H1 (cell line): ENCODE data around the gene DNAH8. TPM values are rescaled to one million over a fixed set of nuclear protein-coding genes. Genes with fewer than 3 reads are reported as not detected.

Experiments used
- CTCF ChIA-PET: fragments of 300-600 bp; sonication (Branson Sonifier 250); formaldehyde crosslinking; loops from one replicate; lab custom pipeline; 2021; ENCODE audit not compliant: partially characterized antibody; lab: Charles Lee
- POLR2A ChIA-PET: fragments of 300-600 bp; sonication (Branson Sonifier 250); formaldehyde crosslinking; loops from one replicate; lab custom pipeline; 2021; ENCODE audit warnings: inconsistent platforms; ENCODE audit not compliant: partially characterized antibody; lab: Charles Lee
- DNase-seq, 2 experiments: peaks; one replicate each; pipeline versions ENCODE4 v3.0.0 to v3.0.0-alpha.2; 2010 to 2022; ENCODE audit warnings: low spot score in 2 of 2, low read depth in 1 of 2, mixed read lengths in 1 of 2
- FAIRE-seq: peaks from 2 replicates; lab custom pipeline; 2011; peaks lifted over from hg19 to GRCh38; lab: Jason Lieb, UNC
- H2AFZ ChIP-seq: 2 replicates; pipeline ENCODE4 v1.8.1; 2012; ENCODE audit warnings: low read length, inconsistent platforms
- H2AK5ac ChIP-seq: 2 replicates; pipeline ENCODE4 v1.6.1; 2013; ENCODE audit warnings: low read depth, low read length
- H2BK120ac ChIP-seq: replicated peaks from 2 replicates; pipeline ENCODE3; 2013; ENCODE audit warnings: low read depth, low read length, inconsistent platforms
- H2BK12ac ChIP-seq: 2 replicates; pipeline ENCODE4 v1.6.1; 2013; ENCODE audit warnings: low read depth, low read length
- H2BK15ac ChIP-seq: 2 replicates; pipeline ENCODE4 v1.6.1; 2013; ENCODE audit warnings: low read length
- H2BK20ac ChIP-seq: 2 replicates; pipeline ENCODE4 v1.6.1; 2013; ENCODE audit warnings: low read length
- H2BK5ac ChIP-seq: 2 replicates; pipeline ENCODE4 v1.6.1; 2013; ENCODE audit warnings: low read depth, low read length
- H3K14ac ChIP-seq: 2 replicates; pipeline ENCODE4 v1.6.1; 2013; ENCODE audit warnings: inconsistent platforms; ENCODE audit not compliant: insufficient read length
- H3K18ac ChIP-seq: 2 replicates; pipeline ENCODE4 v1.6.1; 2013; ENCODE audit warnings: low read length; ENCODE audit errors: extremely low read depth
- H3K23ac ChIP-seq: 2 replicates; pipeline ENCODE4 v1.6.1; 2013; ENCODE audit warnings: inconsistent platforms; ENCODE audit not compliant: insufficient read length
- H3K23me2 ChIP-seq: 2 replicates; pipeline ENCODE4 v1.6.1; 2013; ENCODE audit warnings: low read depth, low read length
- H3K27ac ChIP-seq: 2 replicates; pipeline ENCODE4 v1.6.1; 2011; ENCODE audit warnings: low read depth, low read length, inconsistent platforms
- H3K27me3 ChIP-seq, 4 experiments: replicated peaks in 1 of 4; 1 replicate in 1 of 4; 2 replicates in 3 of 4; pipeline versions ENCODE4 v1.6.1 to v1.8.1; 2011 to 2013; ENCODE audit warnings: low read length in 3 of 4, mild to moderate bottlenecking in 3 of 4, inconsistent platforms in 2 of 4, mixed read lengths in 2 of 4, moderate library complexity in 1 of 4; ENCODE audit not compliant: control insufficient read depth in 3 of 4, insufficient read depth in 3 of 4; ENCODE audit errors: extremely low read depth in 1 of 4
- H3K36me3 ChIP-seq, 4 experiments: 2 replicates each; pipeline versions ENCODE4 v1.6.1 to v1.8.1; 2011 to 2013; ENCODE audit warnings: mild to moderate bottlenecking in 4 of 4, low read length in 3 of 4, moderate library complexity in 2 of 4, control low read depth in 1 of 4, inconsistent platforms in 1 of 4; ENCODE audit not compliant: insufficient read depth in 4 of 4, control insufficient read depth in 2 of 4
- H3K4ac ChIP-seq: replicated peaks from 2 replicates; pipeline ENCODE3; 2013; ENCODE audit warnings: low read length, low read depth, mixed read lengths, inconsistent platforms; ENCODE audit not compliant: insufficient read length
- H3K4me1 ChIP-seq, 4 experiments: replicated peaks in 1 of 4; 1 replicate in 1 of 4; 2 replicates in 3 of 4; pipeline versions ENCODE4 v1.6.1 to v1.8.1; 2011 to 2013; ENCODE audit warnings: low read length in 3 of 4, inconsistent platforms in 2 of 4, mixed read lengths in 1 of 4; ENCODE audit not compliant: insufficient read depth in 4 of 4, control insufficient read depth in 3 of 4
- H3K4me2 ChIP-seq, 2 experiments: 2 replicates each; pipeline versions ENCODE4 v1.6.1 to v1.8.1; 2011 to 2013; ENCODE audit warnings: low read depth in 2 of 2, low read length in 2 of 2, control low read depth in 1 of 2, inconsistent platforms in 1 of 2, mild to moderate bottlenecking in 1 of 2; ENCODE audit not compliant: insufficient read depth in 1 of 2
- H3K4me3 ChIP-seq, 4 experiments: fragments of 200-600, 300-600 bp in 1 of 4; sonication (generic), shearing (Covaris generic), sonication (Bioruptor Twin) in 1 of 4; 2 replicates each; pipeline versions ENCODE4 v1.5.1 to v1.8.1; 2011 to 2016; ENCODE audit warnings: low read length in 4 of 4, low read depth in 3 of 4, control low read depth in 2 of 4, inconsistent platforms in 2 of 4, mild to moderate bottlenecking in 2 of 4, mixed read lengths in 1 of 4, moderate library complexity in 1 of 4; ENCODE audit not compliant: insufficient read depth in 2 of 4; ENCODE audit errors: extremely low read depth in 1 of 4
- H3K56ac ChIP-seq: replicated peaks from 2 replicates; pipeline ENCODE3; 2013; ENCODE audit warnings: low read depth, mild to moderate bottlenecking, mixed read lengths, low read length, inconsistent platforms; ENCODE audit not compliant: insufficient read length
- H3K79me1 ChIP-seq: 2 replicates; pipeline ENCODE4 v1.6.1; 2013; ENCODE audit warnings: low read depth, low read length, control low read depth
- H3K79me2 ChIP-seq, 2 experiments: 2 replicates each; pipeline versions ENCODE4 v1.6.1 to v1.8.1; 2012 to 2013; ENCODE audit warnings: low read length in 2 of 2, mild to moderate bottlenecking in 2 of 2, inconsistent platforms in 1 of 2; ENCODE audit not compliant: insufficient read depth in 2 of 2, control insufficient read depth in 1 of 2
- H3K9ac ChIP-seq, 4 experiments: replicated peaks in 1 of 4; 1 replicate in 1 of 4; 2 replicates in 3 of 4; pipeline versions ENCODE4 v1.6.1 to v1.8.1; 2011 to 2013; ENCODE audit warnings: low read depth in 3 of 4, low read length in 3 of 4, control low read depth in 2 of 4, mild to moderate bottlenecking in 2 of 4, moderate library complexity in 2 of 4, inconsistent platforms in 1 of 4; ENCODE audit errors: extremely low read depth in 1 of 4
- H3K9me3 ChIP-seq, 2 experiments: 2 replicates each; pipeline versions ENCODE4 v1.6.1 to v1.8.1; 2012 to 2013; ENCODE audit warnings: mild to moderate bottlenecking in 2 of 2, moderate library complexity in 2 of 2, control low read depth in 1 of 2, inconsistent platforms in 1 of 2, low read depth in 1 of 2, low read length in 1 of 2, mixed read lengths in 1 of 2; ENCODE audit not compliant: insufficient read depth in 2 of 2
- H4K20me1 ChIP-seq, 2 experiments: replicated peaks in 1 of 2; 2 replicates each; pipeline versions ENCODE3 to v1.8.1; 2011 to 2013; ENCODE audit warnings: inconsistent platforms in 2 of 2, low read length in 2 of 2, mild to moderate bottlenecking in 1 of 2; ENCODE audit not compliant: insufficient read depth in 2 of 2, control insufficient read depth in 1 of 2
- H4K5ac ChIP-seq: 2 replicates; pipeline ENCODE4 v1.6.1; 2013; ENCODE audit warnings: low read length, low read depth, mixed read lengths, inconsistent platforms; ENCODE audit not compliant: insufficient read length
- H4K8ac ChIP-seq: 2 replicates; pipeline ENCODE4 v1.8.0; 2013; ENCODE audit warnings: mild to moderate bottlenecking, moderate library complexity, low read length, inconsistent platforms; ENCODE audit not compliant: insufficient read depth; ENCODE audit errors: extremely low read depth
- H4K91ac ChIP-seq: replicated peaks from 2 replicates; pipeline ENCODE3; 2013; ENCODE audit warnings: low read length, mixed read lengths, inconsistent platforms; ENCODE audit not compliant: insufficient read length
- BRCA1 ChIP-seq: IDR thresholded peaks from 2 replicates; pipeline ENCODE4 v1.6.1; 2012; ENCODE audit warnings: low read depth, low read length, improper control_type of control experiment
- EP300 ChIP-seq, 2 experiments: IDR thresholded peaks; 1 replicate in 1 of 2; 2 replicates in 1 of 2; pipeline ENCODE4 v1.6.1; 2011 to 2012; ENCODE audit warnings: low read depth in 2 of 2, low read length in 2 of 2, mild to moderate bottlenecking in 2 of 2, borderline replicate concordance in 1 of 2, inconsistent platforms in 1 of 2, moderate library complexity in 1 of 2
- EZH2 ChIP-seq: fragments of 200-600 bp; sonication (generic); IDR thresholded peaks from 2 replicates; pipeline ENCODE4 v1.7.1; 2012; ENCODE audit warnings: low read depth, mild to moderate bottlenecking, moderate library complexity, low read length, inconsistent platforms; ENCODE audit not compliant: severe bottlenecking
- GTF2F1 ChIP-seq: IDR thresholded peaks from 2 replicates; pipeline ENCODE4 v1.6.1; 2012; ENCODE audit warnings: low read depth, low read length, improper control_type of control experiment, borderline replicate concordance
- JUN ChIP-seq: IDR thresholded peaks from 2 replicates; pipeline ENCODE4 v1.6.1; 2011; ENCODE audit warnings: low read depth, mild to moderate bottlenecking, improper control_type of control experiment, low read length
- KDM1A ChIP-seq: fragments of 200-600, 300-600 bp; sonication (generic); IDR thresholded peaks from 2 replicates; pipeline ENCODE4 v1.7.1; 2016; ENCODE audit warnings: mild to moderate bottlenecking, low read length, borderline replicate concordance
- RBBP5 ChIP-seq: IDR thresholded peaks from 2 replicates; pipeline ENCODE4 v1.7.1; 2012; ENCODE audit warnings: low read depth, mild to moderate bottlenecking, inconsistent platforms, low read length, moderate library complexity, borderline replicate concordance
- SAP30 ChIP-seq: fragments of 300-600 bp; sonication (generic); IDR thresholded peaks from 2 replicates; pipeline ENCODE4 v1.7.1; 2012; ENCODE audit warnings: low read length, moderate library complexity, mild to moderate bottlenecking, inconsistent platforms; ENCODE audit not compliant: insufficient read depth, insufficient replicate concordance
- SRF ChIP-seq: IDR thresholded peaks from 2 replicates; pipeline ENCODE4 v1.6.1; 2011; ENCODE audit warnings: mild to moderate bottlenecking, low read depth, low read length, moderate library complexity
- TAF1 ChIP-seq: IDR thresholded peaks from 2 replicates; pipeline ENCODE4 v1.6.1; 2011; ENCODE audit warnings: mild to moderate bottlenecking, low read depth, low read length
- TBP ChIP-seq: IDR thresholded peaks from 2 replicates; pipeline ENCODE4 v1.6.1; 2011; ENCODE audit warnings: low read depth, low read length, improper control_type of control experiment
- YY1 ChIP-seq: IDR thresholded peaks from 2 replicates; pipeline ENCODE4 v1.6.1; 2011; ENCODE audit warnings: low read depth, mild to moderate bottlenecking, low read length
- ZNF274 ChIP-seq: IDR thresholded peaks from 2 replicates; pipeline ENCODE4 v1.7.0; 2012; ENCODE audit warnings: low read length, borderline replicate concordance; ENCODE audit errors: extremely low read depth
- WGBS, 2 experiments: shearing (Covaris generic) in 1 of 2; methylation state at CpG; one replicate each; pipeline versions ENCODE4 v1.1.6 to v1.1.7; 2013 to 2015; ENCODE audit warnings: low lambda C conversion rate in 2 of 2, mixed read lengths in 2 of 2, inconsistent platforms in 1 of 2, low coverage in 1 of 2, missing lambda C conversion rate in 1 of 2; ENCODE audit not compliant: insufficient replicate concordance in 2 of 2, insufficient coverage in 1 of 2, insufficient read length in 1 of 2; ENCODE audit errors: extremely low coverage in 1 of 2, missing lambda C conversion rate in 1 of 2; 5-methylcytosine and 5-hydroxymethylcytosine counted together
- polyA plus RNA-seq, 7 experiments: library from polyadenylated mRNA; depleted of rRNA in 3 of 7; stranded (reverse) in 5 of 7; unstranded in 2 of 7; fragments of >200 nt in 5 of 7; fragments of 200-250 nt in 2 of 7; gene quantifications; 1 replicate in 5 of 7; 2 replicates in 1 of 7; 4 replicates in 1 of 7; pipeline versions ENCODE4 v1.2.1 to v1.2.3, GENCODE V29; 2011 to 2013; ENCODE audit warnings: missing spikeins in 2 of 7, mixed read lengths in 2 of 7
- total RNA-seq: library from RNA; stranded (reverse); fragmentation: NEBNext Ultra II Directional; extraction: Animal tissue kit (Norgen Biotek cat#: 25700); gene quantifications from 2 replicates; pipeline ENCODE4 v1.2.1, GENCODE V29; 2021
- TF ChIP-seq, protein P1 (sequence below): IDR thresholded peaks from 2 replicates; pipeline ENCODE4 v1.6.1; 2012; ENCODE audit warnings: inconsistent platforms

Gene DNAH8
- total and polyA plus RNA-seq, 2 of the 8 experiments (the other 6 are each of a cell fraction or from before 2014, with no cell fraction given), result under 0.01 TPM; not detected in 1

DNA sequence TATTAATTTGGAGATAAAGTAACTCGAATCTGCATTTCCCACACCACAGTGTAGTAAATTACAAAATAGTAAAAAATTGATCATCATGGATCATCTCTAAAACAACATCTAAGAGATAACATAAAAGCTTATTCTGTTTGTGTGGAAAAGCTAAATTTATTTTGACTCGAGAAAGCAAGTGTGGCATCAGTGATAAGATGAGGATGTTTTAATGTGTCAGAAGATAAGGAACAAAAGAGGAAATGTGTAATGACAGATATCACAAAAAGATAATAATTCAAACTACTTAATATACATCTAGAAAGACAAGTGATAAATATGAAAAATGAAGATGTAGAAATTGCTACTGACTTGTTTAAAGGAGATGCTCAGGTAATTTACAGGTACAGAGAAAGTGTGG, 74.1 kb downstream of the DNAH8 start:
- WGBS, 2 experiments, result 86% methylated on average over 2 of the region's 2 CpGs; no CpG with 5 or more reads in 1 of the 2 experiments
- Histone ChIP-seq H3K56ac (no peak overlapping the region), H4K8ac (no peak overlapping the region), H3K4me3 (no peak overlapping the region), H2AK5ac (no peak overlapping the region), H2AFZ (no peak overlapping the region), H3K23me2 (no peaks in the 10 kb centered on the region), H3K9me3 (no peaks in the 10 kb centered on the region), H2BK15ac (no peak overlapping the region), H3K79me2 (no peaks in the 10 kb centered on the region), H3K14ac (no peak overlapping the region), H2BK5ac (no peak overlapping the region), H3K9ac (no peak overlapping the region), H3K23ac (no peak overlapping the region), H3K27me3 (no peaks in the 10 kb centered on the region), H3K27ac (no peak overlapping the region), H2BK20ac (no peak overlapping the region), H3K4me1 (0 out of 7 replicates have a peak, but pooled peaks cover 0 to 2% (median 0%) of the 10 kb centered on the region in 4 experiments), H2BK120ac (no peak overlapping the region), H3K36me3 (no peaks in the 10 kb centered on the region), H3K18ac (no peak overlapping the region), H4K5ac (no peak overlapping the region), H2BK12ac (no peak overlapping the region), H4K91ac (no peak overlapping the region), H4K20me1 (no peaks in the 10 kb centered on the region), H3K4ac (no peak overlapping the region), H3K4me2 (no peak overlapping the region), H3K79me1 (no peaks in the 10 kb centered on the region)
- DNase-seq (no peak), FAIRE-seq (no peak)
- POLR2A ChIA-PET, result no interaction called here
- CTCF ChIA-PET, result interaction anchor here (0.7 to 2.8 kb wide), 3 partner anchors 16 to 313 kb away, joined by 3 to 14 read pairs (median 3); no protein-coding TSS in a partner anchor
- TF ChIP-seq KDM1A (no peak), ZNF274 (no peak), TAF1 (no peak), SAP30 (no peak), JUN (no peak), YY1 (no peak), TBP (no peak), EZH2 (no peak), GTF2F1 (no peak), SRF (no peak), RBBP5 (no peak), BRCA1 (no peak), EP300 (IDR thresholded peaks at IDR 0.05; ENCODE audit: borderline replicate concordance in 1 of 2, low read depth in 2 of 2, low read length in 2 of 2) (no peak)
- TF ChIP-seq, protein P1, sequence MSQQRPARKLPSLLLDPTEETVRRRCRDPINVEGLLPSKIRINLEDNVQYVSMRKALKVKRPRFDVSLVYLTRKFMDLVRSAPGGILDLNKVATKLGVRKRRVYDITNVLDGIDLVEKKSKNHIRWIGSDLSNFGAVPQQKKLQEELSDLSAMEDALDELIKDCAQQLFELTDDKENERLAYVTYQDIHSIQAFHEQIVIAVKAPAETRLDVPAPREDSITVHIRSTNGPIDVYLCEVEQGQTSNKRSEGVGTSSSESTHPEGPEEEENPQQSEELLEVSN, result no peak
